ENCODE data around the gene RUNX2.

- TF ChIP-seq POLR2A (IDR thresholded peaks at IDR 0.05) (no peak), CTCF (IDR thresholded peaks at IDR 0.05) (no peak)
Measured at GRCh38 chr6:45704056-45704800, 376.1 kb downstream of the RUNX2 start.

All from testis (tissue), 2 donors.